ENCODE measurements around the gene DHX30.
"Not testable (repeated sequence)": the region's sequence is repeated elsewhere in the genome, so short reads cannot be mapped to it uniquely, and the experiment has no call there.

The DHX30 gene

GRCh38 chr3:47813551-47814177, 10.7 kb downstream of the DHX30 start:
- no peak for DNase-seq (ENCODE audit: low read depth)

GRCh38 chr3:47817609-47818008, 14.7 kb downstream of the DHX30 start:
- DNase-seq (ENCODE audit: low read depth) = no peak

- peak; percentile 83 for DNase-seq (ENCODE audit: low read depth)
These were observed 21.9 kb downstream of the DHX30 start for GRCh38 chr3:47824541-47825473.

- no peak for DNase-seq (ENCODE audit: low read depth)
These were observed 22.7 kb downstream of the DHX30 start for GRCh38 chr3:47825590-47825989.

GRCh38 chr3:47829482-47829881, 26.5 kb downstream of the DHX30 start:
- DNase-seq (ENCODE audit: low read depth) = not testable (repeated sequence)

- no peak for DNase-seq (ENCODE audit: low read depth)
These were observed 34.0 kb downstream of the DHX30 start for GRCh38 chr3:47836986-47837385.

GRCh38 chr3:47838503-47838902, 35.6 kb downstream of the DHX30 start:
- no peak for DNase-seq (ENCODE audit: low read depth)

- no peak for DNase-seq (ENCODE audit: low read depth)
These were observed 38.9 kb downstream of the DHX30 start for GRCh38 chr3:47841786-47842349.

GRCh38 chr3:47846186-47846879, 43.4 kb downstream of the DHX30 start:
- DNase-seq (ENCODE audit: low read depth) = no peak

- DNase-seq (ENCODE audit: low read depth) = no peak
These were observed 43.9 kb downstream of the DHX30 start for GRCh38 chr3:47846880-47847248.

GRCh38 chr3:47847260-47847659, 44.3 kb downstream of the DHX30 start:
- no peak for DNase-seq (ENCODE audit: low read depth)

- DNase-seq (ENCODE audit: low read depth) = no peak
These were observed 45.0 kb downstream of the DHX30 start for GRCh38 chr3:47847801-47848518.

GRCh38 chr3:47848599-47849117, 45.7 kb downstream of the DHX30 start:
- DNase-seq (ENCODE audit: low read depth) = no peak

GRCh38 chr3:47849186-47849698, 46.3 kb downstream of the DHX30 start:
- no peak for DNase-seq (ENCODE audit: low read depth)

GRCh38 chr3:47849699-47850563, 47.0 kb downstream of the DHX30 start:
- peak; percentile 50 for DNase-seq (ENCODE audit: low read depth)

GRCh38 chr3:47850564-47851410, 47.8 kb downstream of the DHX30 start:
- no peak for DNase-seq (ENCODE audit: low read depth)

- DNase-seq (ENCODE audit: low read depth) = no peak
These were observed 49.1 kb downstream of the DHX30 start for GRCh38 chr3:47851888-47852603.
